SIG-M5 (cell line): ENCODE results near the gene SLC39A3.
"Not testable (repeated sequence)": the region's sequence is repeated elsewhere in the genome, so short reads cannot be mapped to it uniquely, and the experiment has no call there.

Source experiments
- DNase-seq: peaks from one replicate; lab custom pipeline; 2025; lab: John Stamatoyannopoulos, UW

SLC39A3 gene

GRCh38 chr19:2722541-2723344, 17.1 kb downstream of the SLC39A3 start:
- no peak for DNase-seq

- no peak for DNase-seq
Observed at GRCh38 chr19:2721570-2722540, 18.0 kb downstream of the SLC39A3 start.

GRCh38 chr19:2720777-2721569, 18.8 kb downstream of the SLC39A3 start, which contains the start of gene DIRAS1:
DIRAS1 (minus strand) TSS chr19:2721372; CDS start chr19:2717806, 3,566 bp downstream.
- no peak for DNase-seq

GRCh38 chr19:2719920-2720776, 19.7 kb downstream of the SLC39A3 start:
- no peak for DNase-seq

- no peak for DNase-seq
Observed at GRCh38 chr19:2719232-2719735, 20.5 kb downstream of the SLC39A3 start.

GRCh38 chr19:2717638-2718541, 21.9 kb downstream of the SLC39A3 start:
- DNase-seq: no peak

- no peak for DNase-seq
Observed at GRCh38 chr19:2716722-2717637, 22.8 kb downstream of the SLC39A3 start.

GRCh38 chr19:2716275-2716650, 23.6 kb downstream of the SLC39A3 start:
- no peak for DNase-seq

GRCh38 chr19:2715470-2716274, 24.1 kb downstream of the SLC39A3 start:
- DNase-seq: no peak

- no peak for DNase-seq
Observed at GRCh38 chr19:2714531-2715269, 25.1 kb downstream of the SLC39A3 start.

GRCh38 chr19:2714102-2714501, 25.7 kb downstream of the SLC39A3 start:
- not testable (repeated sequence) for DNase-seq

GRCh38 chr19:2713170-2713569, 26.6 kb downstream of the SLC39A3 start:
- DNase-seq: not testable (repeated sequence)

- no peak for DNase-seq
Observed at GRCh38 chr19:2711875-2712205, 28.0 kb downstream of the SLC39A3 start.

GRCh38 chr19:2711172-2711874, 28.5 kb downstream of the SLC39A3 start:
- DNase-seq: no peak

GRCh38 chr19:2706251-2706650, 33.6 kb downstream of the SLC39A3 start:
- DNase-seq: no peak

GRCh38 chr19:2703691-2704216, 36.1 kb downstream of the SLC39A3 start:
- no peak for DNase-seq
